ENCODE measurements around the gene UMODL1.
"Not testable (repeated sequence)": the region's sequence is repeated elsewhere in the genome, so short reads cannot be mapped to it uniquely, and the experiment has no call there.

The UMODL1 gene

DNA sequence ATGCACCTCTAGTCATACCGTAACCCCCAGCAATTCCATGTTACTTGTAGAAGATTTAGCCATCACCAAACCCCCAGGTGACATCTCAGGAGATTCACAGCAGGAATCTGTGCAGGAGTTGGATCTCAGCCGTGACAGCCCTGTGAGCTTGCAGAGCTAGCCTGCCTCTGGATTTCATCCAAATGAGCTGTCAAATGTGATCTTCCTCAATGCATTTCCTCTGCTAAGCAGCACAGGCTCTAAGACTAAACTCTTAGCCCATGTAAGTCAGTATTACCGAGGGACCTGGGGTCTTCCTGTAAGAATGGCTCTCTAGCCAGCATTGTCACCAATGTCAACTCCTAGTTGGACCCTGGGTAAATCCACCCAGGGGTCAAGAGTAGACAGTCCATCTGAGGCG is 41.7 kb downstream of the UMODL1 start:
- H3K9me3 ChIP-seq (ENCODE audit: control insufficient read depth, low read length), result no peaks in the 10 kb centered on the region
- no peak overlapping the region for H3K4me2 ChIP-seq (ENCODE audit: low read length)
- no peaks in the 10 kb centered on the region for H3K79me2 ChIP-seq
- no peaks in the 10 kb centered on the region for H3K4me1 ChIP-seq
- TF ChIP-seq, protein P1, sequence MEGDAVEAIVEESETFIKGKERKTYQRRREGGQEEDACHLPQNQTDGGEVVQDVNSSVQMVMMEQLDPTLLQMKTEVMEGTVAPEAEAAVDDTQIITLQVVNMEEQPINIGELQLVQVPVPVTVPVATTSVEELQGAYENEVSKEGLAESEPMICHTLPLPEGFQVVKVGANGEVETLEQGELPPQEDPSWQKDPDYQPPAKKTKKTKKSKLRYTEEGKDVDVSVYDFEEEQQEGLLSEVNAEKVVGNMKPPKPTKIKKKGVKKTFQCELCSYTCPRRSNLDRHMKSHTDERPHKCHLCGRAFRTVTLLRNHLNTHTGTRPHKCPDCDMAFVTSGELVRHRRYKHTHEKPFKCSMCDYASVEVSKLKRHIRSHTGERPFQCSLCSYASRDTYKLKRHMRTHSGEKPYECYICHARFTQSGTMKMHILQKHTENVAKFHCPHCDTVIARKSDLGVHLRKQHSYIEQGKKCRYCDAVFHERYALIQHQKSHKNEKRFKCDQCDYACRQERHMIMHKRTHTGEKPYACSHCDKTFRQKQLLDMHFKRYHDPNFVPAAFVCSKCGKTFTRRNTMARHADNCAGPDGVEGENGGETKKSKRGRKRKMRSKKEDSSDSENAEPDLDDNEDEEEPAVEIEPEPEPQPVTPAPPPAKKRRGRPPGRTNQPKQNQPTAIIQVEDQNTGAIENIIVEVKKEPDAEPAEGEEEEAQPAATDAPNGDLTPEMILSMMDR (IDR thresholded peaks at IDR 0.05), result no peak
- no peak overlapping the region for H3K9ac ChIP-seq
- H3K4me3 ChIP-seq (ENCODE audit: low read depth, low read length), result no peak overlapping the region
- H3K36me3 ChIP-seq (ENCODE audit: control insufficient read depth, insufficient read depth, low read length), result no peaks in the 10 kb centered on the region
- H3K27me3 ChIP-seq (ENCODE audit: control insufficient read depth, insufficient read depth, low read length), result no peaks in the 10 kb centered on the region
- H3K27ac ChIP-seq, result no peak overlapping the region
- H2AFZ ChIP-seq, result no peak overlapping the region

DNA sequence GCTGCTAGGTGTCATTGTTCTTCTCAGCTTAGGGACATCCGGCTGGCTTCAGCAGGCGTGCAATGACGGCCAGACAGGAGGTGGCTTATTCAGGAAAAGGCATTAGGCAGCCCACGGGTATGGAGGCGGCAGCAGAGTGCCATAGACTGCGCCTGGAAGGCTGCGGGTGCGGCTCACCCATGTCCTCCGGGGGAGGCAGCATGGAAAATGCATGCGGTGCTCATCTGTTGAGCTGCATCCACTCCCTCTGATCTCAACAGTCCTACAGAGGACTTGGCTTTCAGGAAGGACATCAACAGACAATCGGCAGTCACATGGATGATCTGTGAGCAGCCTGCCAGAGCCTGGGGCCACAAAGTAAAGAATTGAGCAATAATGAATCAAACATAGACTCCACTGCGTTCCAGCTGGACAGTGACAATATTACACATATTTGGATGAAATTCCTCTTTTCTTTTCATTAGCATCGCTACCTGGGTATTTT is 42.9 kb downstream of the UMODL1 start:
- Histone ChIP-seq H2AFZ (no peak overlapping the region), H3K4me2 (ENCODE audit: low read length) (no peak overlapping the region), H3K36me3 (ENCODE audit: control insufficient read depth, insufficient read depth, low read length) (no peaks in the 10 kb centered on the region), H3K9me3 (ENCODE audit: control insufficient read depth, low read length) (no peaks in the 10 kb centered on the region), H3K9ac (no peak overlapping the region), H3K27me3 (ENCODE audit: control insufficient read depth, insufficient read depth, low read length) (no peaks in the 10 kb centered on the region), H3K4me3 (ENCODE audit: low read depth, low read length) (no peak overlapping the region), H3K27ac (no peak overlapping the region), H3K4me1 (no peaks in the 10 kb centered on the region), H3K79me2 (no peaks in the 10 kb centered on the region)
- TF ChIP-seq, protein P1 (IDR thresholded peaks at IDR 0.05), result no peak

DNA sequence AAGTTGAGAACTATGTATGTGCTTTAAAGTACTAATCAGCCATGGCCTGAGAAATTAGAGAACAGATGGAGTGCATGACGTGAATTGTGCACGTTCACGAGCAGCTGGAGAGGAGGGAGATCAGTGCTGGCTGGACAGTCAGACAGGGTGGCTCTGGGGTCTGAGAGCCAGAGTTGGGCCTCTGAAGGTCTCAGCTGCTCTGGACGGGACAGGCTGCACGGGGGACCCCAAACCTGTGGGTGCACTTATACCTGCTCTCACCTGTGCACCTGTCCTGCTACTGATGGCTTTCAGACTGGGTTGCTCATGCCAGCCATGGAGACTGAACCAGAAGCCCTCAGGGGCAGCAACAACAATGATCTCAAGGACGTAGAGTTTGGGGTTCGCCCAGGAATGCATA is 43.5 kb downstream of the UMODL1 start:
- TF ChIP-seq, protein P1 (IDR thresholded peaks at IDR 0.05), result no peak
- no peaks in the 10 kb centered on the region for H3K36me3 ChIP-seq (ENCODE audit: control insufficient read depth, insufficient read depth, low read length)
- no peaks in the 10 kb centered on the region for H3K4me1 ChIP-seq
- H3K79me2 ChIP-seq, result no peaks in the 10 kb centered on the region
- no peak overlapping the region for H3K27ac ChIP-seq
- no peak overlapping the region for H2AFZ ChIP-seq
- H3K4me2 ChIP-seq (ENCODE audit: low read length), result no peak overlapping the region
- no peaks in the 10 kb centered on the region for H3K27me3 ChIP-seq (ENCODE audit: control insufficient read depth, insufficient read depth, low read length)
- H3K4me3 ChIP-seq (ENCODE audit: low read depth, low read length), result no peak overlapping the region
- H3K9ac ChIP-seq, result no peak overlapping the region
- H3K9me3 ChIP-seq (ENCODE audit: control insufficient read depth, low read length), result no peaks in the 10 kb centered on the region

DNA sequence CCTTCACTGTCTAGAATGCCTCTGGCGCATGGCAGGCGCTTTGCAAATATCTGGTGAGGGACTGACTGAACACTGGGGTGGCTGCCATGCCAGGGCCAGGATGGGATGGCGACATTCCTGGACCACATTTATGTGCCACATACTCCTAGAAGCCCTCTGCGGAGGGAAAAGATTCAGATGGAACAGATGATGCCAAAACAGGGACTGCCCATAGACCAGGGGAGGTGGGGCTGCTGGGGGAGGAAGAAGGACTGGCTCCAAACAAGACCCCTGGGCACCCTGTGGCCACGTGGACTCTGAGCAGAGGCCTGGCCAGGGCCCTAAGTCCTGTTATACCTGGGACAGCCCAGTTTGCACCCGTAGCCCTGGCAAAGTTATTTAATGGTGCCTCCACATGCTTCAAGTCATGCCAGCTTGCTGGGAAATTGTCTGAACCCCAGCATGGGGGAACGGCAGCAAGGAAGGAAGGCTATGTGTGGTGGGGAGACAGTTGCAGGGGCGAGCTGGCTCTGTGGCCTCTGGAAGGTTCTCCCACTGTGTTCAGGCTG is 44.1 kb downstream of the UMODL1 start:
- no peak overlapping the region for H3K27ac ChIP-seq
- H3K27me3 ChIP-seq (ENCODE audit: control insufficient read depth, insufficient read depth, low read length), result no peaks in the 10 kb centered on the region
- no peaks in the 10 kb centered on the region for H3K4me1 ChIP-seq

DNA sequence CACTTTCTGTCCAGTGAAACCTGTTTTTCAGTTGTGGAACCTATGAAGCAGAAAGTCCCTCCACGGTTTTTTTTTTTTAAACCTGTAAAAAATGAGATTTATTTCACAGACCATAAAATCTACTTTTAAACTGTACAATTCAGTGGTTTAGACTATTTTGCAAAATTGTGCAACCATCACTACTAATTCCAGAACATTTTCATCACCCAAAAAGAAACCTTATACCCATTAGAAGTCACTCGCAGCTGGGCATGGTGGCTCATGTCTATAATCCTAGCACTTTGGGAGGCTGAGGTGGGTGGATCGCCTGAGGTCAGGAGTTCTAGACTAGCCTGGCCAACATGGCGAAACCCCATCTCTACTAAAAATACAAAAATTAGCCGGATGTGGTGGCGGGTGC is 45.4 kb downstream of the UMODL1 start:
- H3K79me2 ChIP-seq; H3K9ac ChIP-seq; H2AFZ ChIP-seq; H3K9me3 ChIP-seq (ENCODE audit: control insufficient read depth, low read length); H3K4me1 ChIP-seq; H3K4me2 ChIP-seq (ENCODE audit: low read length); H3K36me3 ChIP-seq (ENCODE audit: control insufficient read depth, insufficient read depth, low read length); H3K27ac ChIP-seq; H3K4me3 ChIP-seq (ENCODE audit: low read depth, low read length); H3K27me3 ChIP-seq (ENCODE audit: control insufficient read depth, insufficient read depth, low read length): not testable (repeated sequence)

More for the DNA sequence above, 44.1 kb downstream of the UMODL1 start:
- Histone ChIP-seq H3K9me3 (ENCODE audit: control insufficient read depth, low read length) (no peaks in the 10 kb centered on the region), H3K79me2 (no peaks in the 10 kb centered on the region), H3K4me2 (ENCODE audit: low read length) (no peak overlapping the region), H2AFZ (no peak overlapping the region), H3K36me3 (ENCODE audit: control insufficient read depth, insufficient read depth, low read length) (no peaks in the 10 kb centered on the region), H3K4me3 (ENCODE audit: low read depth, low read length) (no peak overlapping the region), H3K9ac (no peak overlapping the region)
- TF ChIP-seq, protein P1 (IDR thresholded peaks at IDR 0.05), result no peak

All from parathyroid adenoma (tissue), 2 donors.